Measurements from ENCODE around the gene SLC22A12.
A peak's percentile ranks its signal among the peaks of the same experiment; 100 is the strongest.
"Not testable (repeated sequence)": the region's sequence is repeated elsewhere in the genome, so short reads cannot be mapped to it uniquely, and the experiment has no call there.

Gene SLC22A12

DNA sequence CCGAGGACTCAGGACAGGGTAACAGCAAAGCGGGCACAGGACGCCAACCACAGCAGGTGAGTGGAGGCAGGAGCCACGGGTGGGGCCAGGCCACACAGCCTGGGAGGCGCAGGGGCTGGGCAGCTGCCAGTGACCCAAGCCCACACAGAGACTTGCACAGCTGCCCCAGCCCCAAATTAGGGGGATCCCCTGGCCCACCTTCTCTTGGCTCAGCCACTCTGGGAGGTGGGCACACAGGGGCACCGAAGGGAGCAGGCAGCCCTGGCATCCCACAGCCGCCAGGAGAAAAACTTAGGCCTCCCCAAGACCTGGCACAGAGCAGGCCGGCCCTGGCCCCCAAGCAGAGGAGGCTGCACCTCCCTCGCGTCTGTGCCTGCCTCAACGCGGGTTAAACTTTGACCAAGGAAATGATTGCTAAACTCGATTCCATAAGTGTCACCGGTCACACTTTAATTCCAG is at the start of gene SLC22A12:
Gene SLC22A12, plus strand, starts transcription at position 458 of the 459 bp plus-strand sequence. CDS start 337 bp downstream, outside the sequence.
- DNase-seq (ENCODE audit: low read depth in 2 of 2): no peak

DNA sequence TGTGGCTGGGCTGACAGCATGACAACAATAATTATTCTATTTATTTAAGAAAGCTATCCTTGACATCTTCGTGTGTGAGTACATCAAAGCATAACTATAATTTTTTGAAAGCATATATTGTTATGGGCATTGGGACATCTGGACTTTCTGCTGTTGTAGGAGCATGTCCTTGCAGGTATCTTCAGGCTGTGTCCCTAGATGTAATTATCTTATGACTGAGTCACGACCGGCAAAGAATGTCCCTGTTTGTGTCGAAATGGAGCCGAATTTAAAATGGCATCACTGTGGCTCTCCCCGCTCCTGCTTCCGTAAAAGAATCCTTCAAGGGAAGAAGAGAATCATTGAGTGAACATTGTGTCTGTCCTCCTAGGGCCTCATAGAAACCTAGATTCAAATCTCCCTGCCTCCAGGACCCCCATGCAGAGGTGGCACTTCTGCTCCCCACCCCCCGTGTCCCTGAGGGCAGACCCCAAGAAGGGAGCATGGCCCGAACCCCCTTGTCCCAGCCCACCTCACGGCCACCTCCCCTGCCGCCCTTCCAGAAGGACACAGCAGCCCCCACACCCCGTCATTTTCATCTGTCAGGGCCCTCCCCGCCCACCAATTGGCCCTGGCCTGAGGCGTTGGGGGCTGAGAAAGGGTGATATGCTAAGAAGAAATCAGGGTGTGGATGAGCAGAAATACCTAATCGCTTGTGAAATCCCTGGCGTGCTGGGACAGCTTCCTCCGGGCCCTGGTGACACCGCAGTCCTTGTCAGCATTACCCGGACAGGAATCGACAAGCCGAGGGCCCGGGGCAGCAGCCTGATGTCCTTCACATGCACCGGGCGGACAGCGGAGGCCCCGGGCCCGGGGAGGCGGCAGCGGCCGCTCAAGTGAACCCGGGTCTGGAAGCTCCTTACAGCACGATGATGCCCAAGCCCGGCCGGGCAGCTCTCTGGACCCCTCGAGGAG is 48.6 kb upstream of the SLC22A12 start:
- no peak for DNase-seq (ENCODE audit: low read depth in 2 of 2)

DNA sequence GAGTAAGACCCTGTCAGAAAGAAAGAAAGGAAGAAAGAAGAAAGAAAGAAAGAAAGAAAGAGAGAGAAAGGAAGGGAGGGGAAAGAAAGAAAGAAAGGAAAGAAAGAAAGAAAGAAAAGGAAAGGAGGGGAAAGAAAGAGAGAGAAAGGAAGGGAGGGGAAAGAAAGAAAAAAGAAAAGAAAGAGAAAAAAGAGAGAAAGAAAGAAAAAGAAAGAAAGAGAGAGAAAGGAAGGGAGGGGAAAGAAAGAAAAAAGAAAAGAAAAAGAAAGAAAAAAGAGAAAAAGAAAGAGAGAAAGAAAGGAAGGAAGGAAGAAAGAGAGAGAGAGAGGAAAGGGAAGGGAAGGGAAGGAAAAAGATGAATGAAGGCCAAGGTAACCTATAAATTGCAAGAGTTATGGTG is 47.2 kb upstream of the SLC22A12 start:
- no peak for DNase-seq (ENCODE audit: low read depth in 2 of 2)

DNA sequence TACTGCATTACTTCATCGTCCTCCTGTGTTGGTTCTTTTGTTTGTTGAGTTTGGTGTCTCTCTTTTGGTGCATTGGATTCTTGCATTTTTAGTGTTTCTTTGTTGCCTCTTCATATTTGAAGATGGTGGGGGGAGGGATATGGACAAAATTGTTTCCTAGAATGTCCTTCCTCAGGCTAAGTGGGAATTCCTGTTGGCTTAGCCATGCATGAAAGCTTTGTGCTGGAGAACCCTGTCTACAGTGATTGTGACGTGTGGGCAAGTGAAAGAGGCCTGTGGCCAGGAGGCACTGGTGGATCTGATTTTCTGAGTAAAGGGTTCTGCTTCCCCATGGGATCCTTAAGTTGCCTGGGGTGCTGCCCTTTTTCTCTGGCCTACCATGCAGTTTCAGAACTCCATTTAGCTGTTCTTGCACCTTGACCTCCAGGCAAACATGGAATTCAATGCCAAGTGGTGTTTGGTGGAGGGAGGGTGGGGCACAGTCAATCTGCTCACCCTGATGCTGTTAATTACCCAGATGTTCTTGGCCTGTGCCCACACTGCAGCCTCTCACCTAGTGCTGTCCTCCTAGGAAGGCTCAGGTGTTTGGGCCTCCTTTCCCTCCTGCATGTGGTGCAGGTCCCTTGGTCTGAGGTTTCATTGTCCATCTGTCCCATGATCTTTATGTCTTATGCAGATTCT is 46.3 kb upstream of the SLC22A12 start:
- DNase-seq (ENCODE audit: low read depth in 2 of 2): no peak

DNA sequence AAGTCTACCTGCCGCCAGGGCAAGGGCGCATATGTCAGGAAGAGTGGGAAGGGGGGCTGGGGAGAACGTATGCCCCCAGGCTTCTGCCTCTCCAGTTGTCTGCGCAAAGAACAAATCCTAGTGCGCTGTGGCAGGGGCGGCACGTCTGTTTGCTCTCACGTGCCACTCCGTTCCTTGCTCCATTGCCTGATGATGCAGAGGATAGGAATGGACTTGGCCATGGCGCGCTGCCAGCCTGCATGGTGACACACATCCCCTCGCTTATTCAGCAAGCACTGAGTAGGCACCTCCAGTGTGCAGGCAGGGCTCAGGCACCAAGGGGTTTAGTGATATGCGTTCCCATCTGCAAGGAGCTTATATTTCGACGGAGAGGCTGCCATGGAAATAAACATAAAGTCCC is 45.4 kb upstream of the SLC22A12 start:
- no peak for DNase-seq (ENCODE audit: low read depth in 2 of 2)

DNA sequence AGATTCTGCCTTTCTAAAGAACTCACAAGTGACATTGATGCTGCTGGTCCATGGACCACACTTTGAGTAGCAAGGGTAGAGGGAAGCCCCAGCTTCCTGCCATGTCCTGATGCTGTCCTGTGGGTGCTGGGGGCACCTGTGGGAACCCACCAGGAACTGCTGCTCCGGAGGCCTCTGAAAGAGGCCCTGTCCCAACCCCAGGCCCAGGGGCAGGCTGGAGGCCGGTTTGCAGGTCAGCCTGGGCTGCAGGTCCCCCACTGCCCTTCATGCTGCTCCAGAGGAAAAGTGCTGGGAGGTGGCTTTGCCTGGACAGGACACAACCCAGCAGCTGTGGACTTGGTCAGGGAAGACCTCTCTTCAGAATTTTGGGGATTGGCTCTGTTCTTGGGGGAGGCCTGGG is 44.8 kb upstream of the SLC22A12 start:
- DNase-seq (ENCODE audit: low read depth in 2 of 2): no peak

DNA sequence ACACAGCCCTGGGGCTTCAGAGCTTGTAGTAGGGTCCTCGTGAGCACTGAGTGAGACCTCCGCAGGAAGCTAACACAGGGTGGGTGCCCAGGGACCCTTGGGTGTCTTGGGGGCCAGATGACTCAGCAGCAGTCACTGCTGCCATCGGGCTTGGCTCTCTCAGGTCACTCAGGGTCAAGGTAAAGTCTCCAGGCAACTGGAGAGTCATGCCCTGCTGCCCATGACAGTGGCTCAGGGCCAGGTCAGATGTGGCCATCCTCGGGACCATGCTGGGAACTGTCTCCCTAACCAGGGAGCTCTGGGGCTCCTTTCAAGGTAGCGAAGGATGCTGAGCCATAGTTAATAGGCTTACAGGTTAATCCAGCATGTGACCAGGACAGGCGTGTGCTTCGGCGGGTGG is 44.4 kb upstream of the SLC22A12 start:
- DNase-seq (ENCODE audit: low read depth in 2 of 2): no peak

DNA sequence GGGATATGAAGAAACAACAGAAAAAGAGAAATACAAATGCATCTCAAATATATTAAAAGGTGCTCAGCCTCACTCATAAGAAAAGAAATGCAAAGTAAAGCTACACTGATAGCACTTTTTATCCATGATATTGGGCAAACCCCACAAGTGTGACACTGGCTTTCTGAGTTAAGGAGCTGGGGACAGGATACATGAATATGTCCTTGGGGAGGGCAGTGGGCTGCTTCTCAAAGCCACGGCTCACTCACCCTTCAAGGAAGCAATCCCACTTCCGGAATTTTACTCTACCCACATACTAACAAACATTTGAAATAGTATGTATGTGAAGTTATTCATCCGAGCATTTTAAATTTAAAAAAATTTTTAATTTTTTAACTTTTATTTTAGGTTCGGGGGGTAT is 41.1 kb upstream of the SLC22A12 start:
- no peak for DNase-seq (ENCODE audit: low read depth in 2 of 2)

DNA sequence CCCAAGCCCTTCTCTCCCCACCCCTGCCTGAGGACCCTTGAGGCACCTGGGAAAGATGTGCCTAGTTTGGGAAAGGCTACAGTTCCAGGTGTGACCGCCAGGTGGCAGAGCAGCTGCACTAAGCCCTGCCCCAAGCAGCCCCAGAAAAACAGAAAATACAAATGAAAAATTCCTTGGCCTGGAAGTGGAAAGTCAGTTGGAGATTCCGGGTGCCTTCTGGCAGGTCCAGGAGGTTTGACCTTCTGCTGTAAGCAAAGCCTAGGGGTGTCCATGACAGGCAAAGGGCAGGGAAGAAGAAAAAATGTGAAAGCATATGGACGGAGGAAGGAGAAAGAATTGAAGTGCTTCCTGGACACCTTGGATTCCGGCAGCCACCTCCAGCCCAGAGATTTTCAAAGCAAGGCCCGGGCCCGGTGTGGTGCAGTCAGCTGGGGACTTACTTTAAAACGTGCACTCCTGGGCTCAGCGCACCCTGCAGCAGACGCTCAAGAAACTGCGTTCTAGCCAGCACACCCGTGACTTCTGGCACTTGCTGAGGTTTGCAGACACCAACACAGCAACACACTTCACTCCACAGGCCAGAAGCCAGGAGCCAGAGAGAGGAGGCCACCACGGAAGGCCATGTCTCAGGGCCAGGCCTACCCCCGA is 37.3 kb upstream of the SLC22A12 start:
- peak in 1 of 2 experiments; percentile 52 for DNase-seq (ENCODE audit: low read depth in 2 of 2)

DNA sequence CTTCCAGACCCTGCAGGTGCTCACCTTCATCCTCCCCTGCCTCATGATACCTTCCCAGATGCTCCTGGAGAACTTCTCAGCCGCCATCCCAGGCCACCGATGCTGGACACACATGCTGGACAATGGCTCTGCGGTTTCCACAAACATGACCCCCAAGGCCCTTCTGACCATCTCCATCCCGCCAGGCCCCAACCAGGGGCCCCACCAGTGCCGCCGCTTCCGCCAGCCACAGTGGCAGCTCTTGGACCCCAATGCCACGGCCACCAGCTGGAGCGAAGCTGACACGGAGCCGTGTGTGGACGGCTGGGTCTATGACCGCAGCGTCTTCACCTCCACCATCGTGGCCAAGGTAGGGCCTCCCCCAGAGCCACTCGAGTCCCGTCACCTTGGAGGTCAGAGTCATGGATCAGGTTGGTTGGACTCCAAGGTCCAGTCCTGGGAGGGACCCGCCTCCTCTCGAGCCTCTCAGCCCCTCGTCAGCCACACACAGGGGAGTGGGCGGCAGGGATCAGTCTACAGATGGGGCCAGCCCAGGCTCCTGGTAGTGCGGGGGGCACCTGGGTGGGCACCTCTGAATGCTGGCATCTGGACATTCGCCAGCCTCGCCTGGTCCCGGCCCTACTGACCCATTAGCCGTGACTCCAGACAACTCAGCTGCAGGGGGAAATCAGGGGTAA is 34.8 kb upstream of the SLC22A12 start:
- no peak for DNase-seq (ENCODE audit: low read depth in 2 of 2)

DNA sequence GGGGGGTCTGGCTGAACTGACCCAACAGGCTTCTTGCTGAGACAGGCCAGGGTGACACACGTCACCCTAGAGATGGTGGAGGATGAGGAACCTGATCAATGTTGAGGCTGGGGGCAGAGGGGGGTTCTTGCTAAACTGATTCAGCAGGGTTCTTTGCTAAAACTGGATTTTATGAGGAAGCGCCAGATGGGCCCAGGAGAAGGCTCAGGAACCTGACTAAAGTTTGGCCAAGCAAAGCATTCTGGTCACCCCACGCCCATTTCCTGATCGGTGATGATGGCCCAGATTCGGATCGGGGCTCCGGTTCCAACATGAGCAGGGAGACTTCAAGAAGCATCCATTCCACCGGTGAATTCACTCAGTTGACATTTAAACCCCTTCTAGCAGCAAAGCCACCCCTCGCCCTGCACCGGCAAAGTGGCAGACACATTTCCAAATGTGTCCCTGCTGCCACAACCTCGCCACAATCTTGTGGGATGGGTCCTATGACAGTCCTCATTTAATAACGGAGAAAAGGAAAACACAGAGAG is 34.2 kb upstream of the SLC22A12 start:
- no peak for DNase-seq (ENCODE audit: low read depth in 2 of 2)

DNA sequence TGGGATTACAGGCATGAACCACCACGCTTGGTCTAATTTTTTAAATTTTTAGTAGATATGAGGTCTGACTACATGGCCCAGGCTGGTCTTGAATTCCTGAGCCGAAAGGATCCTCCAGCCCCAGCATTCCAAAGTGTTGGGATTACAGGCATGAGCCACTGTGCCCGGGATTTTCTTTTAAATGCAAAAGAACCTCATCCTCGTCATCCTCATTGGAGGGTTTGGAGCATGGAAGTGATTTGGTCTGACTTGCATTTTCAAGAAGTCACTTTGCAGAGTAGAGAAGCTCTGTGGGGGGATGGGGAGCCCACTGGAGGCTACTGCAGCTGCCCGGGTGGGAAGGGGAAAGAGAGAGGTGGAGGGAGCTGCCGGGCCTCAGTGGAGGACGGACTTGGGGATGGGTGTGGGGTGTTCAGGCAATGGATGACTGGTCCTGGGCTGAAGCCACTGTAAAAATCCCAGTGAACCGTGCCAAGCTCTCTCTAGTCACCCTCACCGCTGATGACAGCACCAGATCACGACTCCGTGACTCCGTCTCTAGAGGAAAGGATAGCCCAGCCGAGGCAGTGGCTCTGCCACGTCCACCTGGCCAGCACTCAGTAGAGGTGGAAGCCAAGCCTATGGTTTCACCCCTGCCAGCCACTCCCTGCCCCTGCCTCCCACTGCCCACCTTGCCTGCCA is 32.8 kb upstream of the SLC22A12 start:
- no peak for DNase-seq (ENCODE audit: low read depth in 2 of 2)

DNA sequence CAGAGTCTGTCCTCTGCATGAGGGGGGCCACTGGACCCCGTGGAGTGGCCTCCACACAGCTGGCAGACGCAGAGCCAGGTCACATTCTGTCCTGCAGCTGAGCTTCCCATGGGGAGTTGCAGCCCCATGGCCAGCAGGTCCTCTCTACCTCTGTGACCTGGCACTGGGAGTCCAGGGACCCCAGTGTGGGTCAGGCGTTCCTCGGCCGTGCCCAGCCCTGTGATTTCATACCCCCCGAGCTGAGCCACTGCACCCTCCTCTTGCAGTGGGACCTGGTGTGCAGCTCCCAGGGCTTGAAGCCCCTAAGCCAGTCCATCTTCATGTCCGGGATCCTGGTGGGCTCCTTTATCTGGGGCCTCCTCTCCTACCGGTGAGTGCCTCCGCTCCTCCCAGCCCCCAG is 32.2 kb upstream of the SLC22A12 start:
- DNase-seq (ENCODE audit: low read depth in 2 of 2): no peak

DNA sequence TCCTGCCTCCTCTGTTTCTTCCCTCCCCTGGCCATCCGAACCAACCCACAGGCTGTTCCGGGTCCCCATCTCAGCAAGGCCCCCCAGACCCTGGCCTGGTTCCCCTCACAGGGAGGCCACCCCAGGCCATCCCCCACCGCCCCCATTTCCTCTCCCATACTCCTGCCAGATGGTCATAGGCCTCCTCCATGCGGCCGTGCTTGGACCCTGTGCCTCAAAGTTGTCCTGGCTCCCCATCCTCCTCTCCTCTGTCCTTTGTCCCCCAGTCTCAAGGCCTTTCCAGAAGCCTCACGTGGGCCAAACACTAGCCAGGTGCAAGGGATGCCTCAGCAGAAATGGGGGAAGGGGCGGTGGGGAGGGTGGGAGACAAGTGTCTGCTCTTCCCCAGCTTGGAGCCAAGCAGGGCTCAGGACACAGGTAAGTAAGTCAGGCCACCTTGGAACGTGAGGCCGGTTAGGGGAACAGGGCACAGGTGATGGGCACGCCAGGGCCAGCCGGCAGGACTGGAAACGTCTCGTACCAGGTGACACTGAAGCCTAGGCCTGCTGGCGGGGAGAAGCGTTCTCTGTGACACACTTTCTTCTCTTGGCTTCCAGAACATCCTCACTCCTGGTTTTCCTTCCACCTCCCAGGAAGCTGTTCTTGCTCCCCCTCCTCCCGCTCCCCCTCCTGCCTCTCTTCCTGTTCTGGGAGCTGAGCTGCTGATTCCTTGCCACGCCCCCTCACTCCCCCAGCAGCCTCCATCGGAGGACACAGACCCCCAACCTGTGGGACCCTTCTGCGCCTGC is 31.5 kb upstream of the SLC22A12 start:
- DNase-seq (ENCODE audit: low read depth in 2 of 2): no peak

DNA sequence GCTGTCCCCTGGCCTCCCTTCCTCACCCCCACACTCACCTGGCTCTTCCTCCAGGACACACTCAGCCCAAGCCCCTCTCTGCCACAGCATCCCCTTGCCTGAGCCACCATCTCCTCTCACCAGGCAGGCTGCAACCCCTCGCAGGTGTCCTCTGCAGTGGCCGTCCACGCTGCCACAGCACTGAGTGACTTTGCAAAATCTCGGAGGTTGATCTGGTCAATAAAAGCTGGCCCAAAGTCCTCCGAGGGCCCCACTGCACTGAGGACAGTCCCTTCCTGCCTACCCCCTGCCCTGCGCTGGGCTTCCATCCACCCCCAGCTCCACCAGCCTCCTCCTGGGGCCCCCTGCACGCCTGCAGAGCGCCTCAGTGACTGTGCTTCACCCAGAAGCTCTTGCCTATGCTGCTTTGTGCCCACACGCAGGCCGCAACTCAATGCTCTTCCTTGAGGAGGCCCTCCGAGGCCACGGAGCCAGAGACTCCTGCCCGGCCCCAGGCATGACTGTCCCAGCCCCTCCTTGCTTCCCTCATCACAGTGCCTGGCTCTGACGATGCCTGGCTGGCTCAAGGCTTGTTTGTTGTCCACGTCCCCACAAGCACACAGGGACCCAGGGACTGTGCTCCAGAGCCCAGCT is 30.8 kb upstream of the SLC22A12 start:
- DNase-seq (ENCODE audit: low read depth in 2 of 2): no peak

DNA sequence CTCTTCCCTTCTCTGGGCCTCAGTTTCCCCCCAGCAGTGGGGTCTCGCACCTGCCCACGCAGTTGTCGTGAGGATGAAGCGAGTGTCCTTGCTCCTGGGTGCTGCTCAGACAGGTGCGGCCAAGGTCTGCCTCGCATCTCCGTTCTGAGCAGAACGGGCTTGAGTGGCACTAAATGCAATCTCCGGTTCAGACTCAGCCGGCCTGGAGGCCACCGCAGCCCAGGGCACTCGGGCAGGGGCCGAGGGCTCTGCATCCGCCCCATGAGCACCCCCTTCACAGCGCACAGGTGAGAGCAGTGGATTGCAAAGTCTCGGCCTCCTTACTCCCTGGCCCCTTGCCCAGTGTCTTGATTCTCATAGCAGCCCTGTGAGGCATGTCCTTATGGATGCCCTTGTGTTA is 30.1 kb upstream of the SLC22A12 start:
- DNase-seq (ENCODE audit: low read depth in 2 of 2): no peak

DNA sequence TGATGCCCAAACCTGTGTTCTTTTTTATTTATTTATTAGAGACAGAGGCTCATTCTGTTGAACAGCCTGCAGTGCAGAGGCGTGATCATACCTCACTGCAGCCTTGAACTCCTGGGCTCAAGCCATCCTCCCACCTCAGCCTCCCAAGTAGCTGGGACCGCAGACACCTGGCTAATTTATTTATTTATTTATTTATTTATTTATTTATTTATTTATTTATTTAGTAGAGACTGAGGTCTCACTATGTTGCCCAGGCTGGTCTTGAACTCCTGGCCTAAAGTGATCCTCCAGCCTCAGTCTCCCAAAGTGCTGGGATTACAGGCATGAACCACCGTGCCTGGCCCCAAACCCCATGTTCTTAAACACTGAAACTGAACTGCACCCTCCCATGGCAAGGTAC is 29.6 kb upstream of the SLC22A12 start:
- DNase-seq (ENCODE audit: low read depth in 2 of 2): not testable (repeated sequence)

DNA sequence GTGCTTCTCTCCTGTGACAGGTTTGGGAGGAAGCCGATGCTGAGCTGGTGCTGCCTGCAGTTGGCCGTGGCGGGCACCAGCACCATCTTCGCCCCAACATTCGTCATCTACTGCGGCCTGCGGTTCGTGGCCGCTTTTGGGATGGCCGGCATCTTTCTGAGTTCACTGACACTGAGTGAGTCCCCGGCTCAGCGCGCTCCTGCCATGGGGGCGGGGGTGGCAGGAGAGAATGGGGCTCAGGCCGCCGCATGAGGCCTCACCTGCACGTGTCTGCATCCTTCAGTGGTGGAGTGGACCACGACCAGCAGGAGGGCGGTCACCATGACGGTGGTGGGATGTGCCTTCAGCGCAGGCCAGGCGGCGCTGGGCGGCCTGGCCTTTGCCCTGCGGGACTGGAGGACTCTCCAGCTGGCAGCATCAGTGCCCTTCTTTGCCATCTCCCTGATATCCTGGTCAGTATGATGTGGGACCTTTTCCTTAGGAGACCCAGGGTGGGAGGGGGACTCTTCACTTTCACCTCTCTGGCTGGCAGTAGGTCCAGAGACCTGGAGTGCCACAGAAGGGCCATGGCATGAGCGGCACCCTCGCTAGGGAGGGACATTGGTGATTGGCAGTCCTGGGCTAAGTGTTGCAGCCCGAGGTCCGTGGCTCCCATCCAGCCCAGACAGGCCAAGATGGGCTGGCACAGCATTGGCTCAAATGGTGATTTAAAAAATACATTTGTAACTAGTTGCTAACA is 28.9 kb upstream of the SLC22A12 start:
- no peak for DNase-seq (ENCODE audit: low read depth in 2 of 2)

Data from stimulated activated CD4-positive, alpha-beta T cell treated with anti-CD3 and anti-CD28 coated beads, Interleukin-12 subunit alpha, Interleukin-12 subunit beta, amount 100 ng/mL, for 24 hours (primary cell).